PC-9 (cell line): ENCODE data around the gene ANK2. TPM values are rescaled to one million over a fixed set of nuclear protein-coding genes. Genes with fewer than 3 reads are reported as not detected.

Experiments used
- BruUV-seq: library from RNA; stranded (reverse); fragments of 400-500 nt; replicated peaks from 2 replicates; lab custom pipeline; 2021; lab: Mats Ljungman, UMichigan
- CTCF ChIA-PET: fragments of 300-600 bp; sonication (Branson Sonifier 250); formaldehyde crosslinking; loops from one replicate; lab custom pipeline; 2022; ENCODE audit warnings: antibody characterized with exemption; lab: Charles Lee
- POLR2A ChIA-PET: fragments of 300-600 bp; sonication (Branson Sonifier 250); formaldehyde crosslinking; loops from one replicate; lab custom pipeline; 2022; ENCODE audit warnings: antibody characterized with exemption; ENCODE audit not compliant: unreplicated experiment; lab: Charles Lee
- DNase-seq, 2 experiments: peaks; one replicate each; pipeline versions ENCODE4 v3.0.0 to v3.0.0-alpha.2; 2015 to 2022; ENCODE audit warnings: mixed read lengths in 1 of 2
- H2AFZ ChIP-seq: fragments of 200-600 bp; sonication (generic); 2 replicates; pipeline ENCODE4 v1.8.1; 2017; ENCODE audit warnings: antibody characterized with exemption
- H3F3A ChIP-seq: fragments of 200-600 bp; sonication (generic); 2 replicates; pipeline ENCODE4 v1.8.1; 2017; ENCODE audit warnings: antibody characterized with exemption, mild to moderate bottlenecking, low read depth; ENCODE audit not compliant: insufficient read depth
- H3K27ac ChIP-seq: fragments of 200-600 bp; sonication (generic); 2 replicates; pipeline ENCODE4 v1.6.1; 2016; ENCODE audit warnings: mixed run types
- H3K27me3 ChIP-seq: fragments of 200-600 bp; sonication (generic); 2 replicates; pipeline ENCODE4 v1.6.1; 2016; ENCODE audit warnings: low read depth, mixed run types; ENCODE audit not compliant: insufficient read depth
- H3K36me3 ChIP-seq: fragments of 200-600 bp; sonication (generic); 2 replicates; pipeline ENCODE4 v1.6.1; 2016; ENCODE audit warnings: low read depth, mixed run types
- H3K4me1 ChIP-seq: fragments of 200-600 bp; sonication (generic); replicated peaks from 2 replicates; pipeline ENCODE4 v1.6.1; 2016; ENCODE audit warnings: mixed run types; ENCODE audit not compliant: insufficient read depth
- H3K4me2 ChIP-seq: fragments of 200-600 bp; sonication (generic); 2 replicates; pipeline ENCODE4 v1.6.1; 2017; ENCODE audit warnings: mixed run types
- H3K4me3 ChIP-seq: fragments of 200-600 bp; sonication (generic); 2 replicates; pipeline ENCODE4 v1.6.1; 2016; ENCODE audit warnings: mixed run types
- H3K79me2 ChIP-seq: fragments of 200-600 bp; sonication (generic); 2 replicates; pipeline ENCODE4 v1.6.1; 2017; ENCODE audit warnings: low read depth, mixed run types
- H3K9me2 ChIP-seq: fragments of 200-600 bp; sonication (generic); 2 replicates; pipeline ENCODE4 v1.8.1; 2017; ENCODE audit warnings: mild to moderate bottlenecking; ENCODE audit not compliant: insufficient read depth
- H3K9me3 ChIP-seq: fragments of 200-600 bp; sonication (generic); 2 replicates; pipeline ENCODE4 v1.8.1; 2016; ENCODE audit warnings: low read depth; ENCODE audit not compliant: insufficient read depth
- H4K20me1 ChIP-seq: fragments of 200-600 bp; sonication (generic); 2 replicates; pipeline ENCODE4 v1.8.1; 2017; ENCODE audit not compliant: insufficient read depth
- CTCF ChIP-seq: fragments of 200-600 bp; sonication (generic); conservative IDR thresholded peaks from 2 replicates; pipeline ENCODE4 v1.6.1; 2017; ENCODE audit warnings: mixed run types, antibody characterized with exemption, mild to moderate bottlenecking, moderate library complexity
- EZH2 ChIP-seq: fragments of 200-600 bp; sonication (generic); IDR thresholded peaks from 2 replicates; pipeline ENCODE4 v1.8.0; 2017; ENCODE audit warnings: antibody characterized with exemption, low read depth
- intact Hi-C: fragments of 100-400 bp; cut with micrococcal nuclease; formaldehyde crosslinking; loops from one replicate; pipeline ENCODE4 v1.10.0; 2022; ENCODE audit not compliant: unreplicated experiment
- total RNA-seq: library from RNA; stranded (reverse); gene quantifications from 2 replicates; pipeline ENCODE4 v1.2.3, GENCODE V29; 2021

The ANK2 gene
- total RNA-seq, 1 experiment from 2014 or later: 0.61 TPM

- no TSS peak for BruUV-seq
Measured at GRCh38 chr4:113141901-113142346, 92.5 kb downstream of the ANK2 start.

GRCh38 chr4:113142351-113142750, 92.9 kb downstream of the ANK2 start:
- TF ChIP-seq EZH2 (no peak), CTCF (no peak)
- no peak overlapping the region for H2AFZ ChIP-seq
- H3F3A ChIP-seq: no peaks in the 10 kb centered on the region
- no TSS peak for BruUV-seq
- no peaks in the 10 kb centered on the region for H3K79me2 ChIP-seq
- ChIA-PET POLR2A (no interaction called here), CTCF (interaction anchor here (0.5 kb wide), 2 partner anchors 8 to 151 kb away, joined by 5 to 8 read pairs; no protein-coding TSS in a partner anchor)
- H3K27me3 ChIP-seq: no peaks in the 10 kb centered on the region
- no peak overlapping the region for H3K4me3 ChIP-seq
- H3K36me3 ChIP-seq: no peaks in the 10 kb centered on the region
- H3K9me3 ChIP-seq: no peaks in the 10 kb centered on the region
- H4K20me1 ChIP-seq: no peaks in the 10 kb centered on the region
- no peak for DNase-seq
- H3K9me2 ChIP-seq: no peaks in the 10 kb centered on the region
- H3K4me1 ChIP-seq: peaks cover 6% of the 10 kb centered on the region
- intact Hi-C loops: no loop called here
- peak overlapping the region; percentile 19; the same call in 1 of the 2 replicates for H3K4me2 ChIP-seq
- H3K27ac ChIP-seq: no peak overlapping the region

More at GRCh38 chr4:113141901-113142346, 92.5 kb downstream of the ANK2 start:
- Histone ChIP-seq H3K27me3 (no peaks in the 10 kb centered on the region), H3F3A (no peaks in the 10 kb centered on the region), H2AFZ (no peak overlapping the region), H3K4me1 (peaks cover 6% of the 10 kb centered on the region), H3K9me3 (no peaks in the 10 kb centered on the region), H3K4me2 (peak overlapping the region; percentile 19; the same call in 1 of the 2 replicates), H3K4me3 (no peak overlapping the region), H3K27ac (0 out of 2 replicates have a peak overlapping the region, but pooled peaks have one; percentile 29), H3K36me3 (no peaks in the 10 kb centered on the region), H3K9me2 (no peaks in the 10 kb centered on the region), H3K79me2 (no peaks in the 10 kb centered on the region), H4K20me1 (no peaks in the 10 kb centered on the region)
- CTCF ChIA-PET: no interaction called here
- peak; percentile 4 to 47 for DNase-seq
- intact Hi-C loops: no loop called here
- POLR2A ChIA-PET: no interaction called here
- TF ChIP-seq CTCF (no peak), EZH2 (no peak)

- CTCF ChIA-PET: no interaction called here
- Histone ChIP-seq H3K4me3 (no peak overlapping the region), H3K36me3 (no peaks in the 10 kb centered on the region), H3K9me2 (no peaks in the 10 kb centered on the region), H3K79me2 (no peaks in the 10 kb centered on the region), H3K27me3 (no peaks in the 10 kb centered on the region), H3K9me3 (no peaks in the 10 kb centered on the region), H2AFZ (no peak overlapping the region), H4K20me1 (no peaks in the 10 kb centered on the region), H3K27ac (no peak overlapping the region), H3K4me1 (peaks cover 6% of the 10 kb centered on the region), H3F3A (no peaks in the 10 kb centered on the region), H3K4me2 (no peak overlapping the region)
- POLR2A ChIA-PET: no interaction called here
- no TSS peak for BruUV-seq
- TF ChIP-seq EZH2: no peak
- TF ChIP-seq CTCF: no peak
- DNase-seq: no peak
- intact Hi-C loops: no loop called here
Measured at GRCh38 chr4:113144091-113144490, 94.6 kb downstream of the ANK2 start.
